C4-2B (cell line): ENCODE results near the gene SLMAP.

ENCODE experiments used
- H3K27ac ChIP-seq: fragments of 450-650 bp; 2 replicates; pipeline ENCODE4 v1.5.1; 2017
- CTCF ChIP-seq: fragments of 450-650 bp; conservative IDR thresholded peaks from 2 replicates; pipeline ENCODE4 v1.5.1; 2017; ENCODE audit warnings: mild to moderate bottlenecking
- ZFX ChIP-seq: fragments of 450-650 bp; IDR thresholded peaks from 2 replicates; pipeline ENCODE4 v1.6.1; 2017

SLMAP gene

GRCh38 chr3:57956833-57957174 is 200.7 kb downstream of the SLMAP start:
- H3K27ac ChIP-seq, result peak overlapping the region; percentile 6; the same call in 1 of the 2 replicates
- TF ChIP-seq CTCF (no peak), ZFX (no peak)

DNA sequence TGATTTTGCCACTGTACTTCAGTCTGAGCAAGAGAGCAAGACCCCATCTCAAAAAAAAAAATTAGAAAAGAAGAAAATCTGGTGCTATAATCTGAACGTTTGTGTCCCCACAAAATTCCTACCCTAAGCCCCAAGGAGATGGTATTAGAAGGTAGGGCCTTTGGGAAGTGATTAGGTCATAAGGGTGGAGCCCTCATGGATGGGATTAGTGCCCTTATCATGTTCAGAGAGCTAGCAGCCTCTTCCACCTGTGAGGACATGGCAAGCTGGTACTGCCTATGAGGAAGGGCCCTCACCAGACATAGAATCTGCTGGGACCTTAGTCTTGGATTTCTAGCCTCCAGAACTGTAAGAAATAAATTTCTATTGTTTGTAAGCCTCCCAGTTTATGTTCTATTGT is 201.7 kb downstream of the SLMAP start:
- H3K27ac ChIP-seq, result no peak overlapping the region
- TF ChIP-seq ZFX, result no peak
- no peak for TF ChIP-seq CTCF

GRCh38 chr3:57958642-57959422 is 202.7 kb downstream of the SLMAP start:
- TF ChIP-seq CTCF (no peak), ZFX (no peak)
- no peak overlapping the region for H3K27ac ChIP-seq

DNA sequence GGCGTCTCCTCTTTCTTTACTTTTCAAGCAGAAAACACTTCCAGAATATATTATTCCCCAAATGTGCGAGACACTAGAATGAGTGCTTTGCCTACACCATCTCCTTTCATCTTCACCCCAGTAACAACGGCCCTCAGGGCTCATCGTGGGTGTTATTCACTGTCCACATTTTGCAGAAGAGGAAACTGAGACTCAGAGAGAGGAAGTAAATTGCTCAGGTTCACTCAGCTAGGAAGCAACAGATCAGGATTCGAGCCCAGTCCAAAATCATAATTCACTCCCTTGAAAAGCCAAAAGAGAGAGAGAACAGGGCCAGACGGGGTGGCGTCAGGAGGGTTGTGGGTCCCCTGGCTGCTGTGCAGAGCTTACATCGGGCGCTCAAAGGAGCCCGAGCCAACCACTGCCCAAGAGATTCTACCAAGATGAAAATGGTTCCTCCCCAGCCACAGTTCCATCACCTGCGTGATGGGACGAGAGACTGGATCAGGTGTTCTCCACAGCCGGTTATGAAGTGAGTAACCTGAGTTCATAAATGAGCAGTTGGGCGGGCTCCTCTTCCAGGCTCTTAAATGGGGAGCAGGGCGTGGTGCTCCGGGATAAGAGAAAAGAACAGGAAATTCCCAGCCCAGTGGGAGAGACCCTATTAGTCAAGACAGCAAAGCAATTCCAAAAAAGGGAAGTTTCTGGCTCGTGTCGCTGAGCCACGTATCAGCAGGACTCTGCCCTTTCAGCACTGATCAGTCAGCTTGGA is 203.5 kb downstream of the SLMAP start:
- no peak overlapping the region for H3K27ac ChIP-seq

DNA sequence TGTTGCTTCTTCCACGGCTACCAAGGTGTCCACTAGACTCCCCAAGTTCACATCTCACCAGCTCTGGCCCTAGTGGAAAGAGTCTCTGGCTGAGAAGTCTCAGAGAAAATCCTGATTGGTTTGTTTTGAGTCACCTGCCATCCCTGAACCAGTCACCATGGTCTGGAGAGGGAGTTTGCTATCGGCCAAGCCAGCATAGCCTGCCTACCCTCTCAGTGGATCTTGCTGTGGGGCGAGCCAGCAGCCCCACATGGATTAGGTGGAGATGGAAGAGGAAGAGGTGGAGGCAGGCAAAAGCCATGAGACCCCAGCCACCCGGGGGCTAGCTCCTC is 204.0 kb downstream of the SLMAP start:
- no peak for TF ChIP-seq CTCF
- no peak overlapping the region for H3K27ac ChIP-seq

More for the DNA sequence above, 203.5 kb downstream of the SLMAP start:
- no peak for TF ChIP-seq ZFX
- no peak for TF ChIP-seq CTCF

DNA sequence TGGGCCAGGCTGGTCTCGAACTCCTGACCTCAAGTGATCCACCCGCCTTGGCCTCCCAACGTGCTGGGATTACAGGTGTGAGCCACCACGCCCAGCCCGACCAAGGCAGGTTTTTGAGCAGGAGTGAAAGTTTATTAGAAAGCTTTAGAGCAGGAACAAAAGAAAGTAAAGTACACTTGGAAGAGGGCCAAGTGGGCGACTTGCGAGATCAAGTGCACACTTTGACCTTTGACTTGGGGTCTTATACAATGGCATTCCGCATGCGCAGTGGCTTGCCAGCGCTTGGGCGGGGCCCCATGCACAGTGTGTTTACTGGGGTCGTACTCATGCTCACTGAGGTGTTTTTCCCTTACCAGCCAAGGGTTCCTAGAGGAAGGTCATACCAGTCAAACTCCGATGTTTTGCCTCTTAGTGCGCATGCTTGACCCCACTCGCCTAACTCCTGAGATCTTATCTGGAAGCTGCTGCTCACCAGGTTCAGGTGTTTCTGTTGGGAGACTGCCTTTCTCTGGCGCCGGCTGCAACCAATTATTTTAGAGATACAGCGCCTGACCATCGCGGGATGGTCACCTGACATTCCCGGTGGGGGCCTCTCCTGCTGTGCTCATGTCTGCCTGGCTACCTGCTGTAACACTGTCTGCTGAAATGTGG is 205.2 kb downstream of the SLMAP start:
- TF ChIP-seq CTCF, result no peak
- TF ChIP-seq ZFX, result no peak
- no peak overlapping the region for H3K27ac ChIP-seq

- TF ChIP-seq CTCF, result no peak; the same call in 1 of the 2 replicates
- no peak overlapping the region for H3K27ac ChIP-seq
Measured at GRCh38 chr3:57961828-57962447, 205.8 kb downstream of the SLMAP start.
